Measurements from ENCODE around the gene ITGB2. TPM values are rescaled to one million over a fixed set of nuclear protein-coding genes. Genes with fewer than 3 reads are reported as not detected.

ITGB2 gene
- total RNA-seq, 1 donor from 2014 or later, result 0.62 TPM

DNA sequence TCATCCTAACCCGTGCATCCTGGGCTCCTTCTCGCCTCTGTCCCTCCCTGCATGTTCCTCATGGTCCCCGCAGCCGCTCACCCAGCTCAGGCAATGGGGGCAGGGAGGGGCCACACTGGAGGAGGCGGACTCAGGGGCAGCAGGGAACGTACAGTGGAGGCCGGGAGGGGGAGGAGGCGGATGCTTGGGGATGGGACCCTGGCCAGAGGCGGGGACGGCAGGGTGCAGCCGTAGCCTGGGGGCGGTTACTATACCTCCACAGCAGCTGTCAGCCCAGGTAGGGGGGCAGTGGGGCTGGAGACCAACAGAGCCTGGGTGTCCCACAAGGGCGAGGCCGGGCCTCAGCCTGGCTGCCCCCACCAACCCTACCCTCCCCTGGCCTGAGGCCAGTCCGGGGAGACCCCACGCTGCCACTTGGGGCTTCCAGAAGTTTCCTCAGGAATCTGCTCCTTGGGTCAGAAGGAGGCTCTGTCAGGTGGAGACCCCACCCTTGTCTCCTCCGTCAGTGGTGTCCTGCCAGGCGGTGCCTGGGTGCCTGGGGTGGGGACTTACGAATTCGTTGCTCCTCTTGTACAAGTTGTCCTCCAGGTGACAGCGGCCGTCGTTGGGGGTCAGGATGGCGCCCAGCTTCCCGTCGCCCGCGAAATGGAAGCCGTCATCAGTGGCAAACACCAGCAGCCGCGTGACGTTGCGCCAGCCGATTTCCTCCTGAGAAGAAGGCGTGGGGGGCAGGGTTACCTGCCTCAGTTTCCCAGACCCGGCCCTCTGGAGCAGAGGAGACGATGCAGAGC, 20.7 kb downstream of the ITGB2 start:
- H3K4me1 Mint-ChIP-seq (ENCODE audit: unreplicated experiment), result no peaks in the 10 kb centered on the region
- TF ChIP-seq, protein P1, sequence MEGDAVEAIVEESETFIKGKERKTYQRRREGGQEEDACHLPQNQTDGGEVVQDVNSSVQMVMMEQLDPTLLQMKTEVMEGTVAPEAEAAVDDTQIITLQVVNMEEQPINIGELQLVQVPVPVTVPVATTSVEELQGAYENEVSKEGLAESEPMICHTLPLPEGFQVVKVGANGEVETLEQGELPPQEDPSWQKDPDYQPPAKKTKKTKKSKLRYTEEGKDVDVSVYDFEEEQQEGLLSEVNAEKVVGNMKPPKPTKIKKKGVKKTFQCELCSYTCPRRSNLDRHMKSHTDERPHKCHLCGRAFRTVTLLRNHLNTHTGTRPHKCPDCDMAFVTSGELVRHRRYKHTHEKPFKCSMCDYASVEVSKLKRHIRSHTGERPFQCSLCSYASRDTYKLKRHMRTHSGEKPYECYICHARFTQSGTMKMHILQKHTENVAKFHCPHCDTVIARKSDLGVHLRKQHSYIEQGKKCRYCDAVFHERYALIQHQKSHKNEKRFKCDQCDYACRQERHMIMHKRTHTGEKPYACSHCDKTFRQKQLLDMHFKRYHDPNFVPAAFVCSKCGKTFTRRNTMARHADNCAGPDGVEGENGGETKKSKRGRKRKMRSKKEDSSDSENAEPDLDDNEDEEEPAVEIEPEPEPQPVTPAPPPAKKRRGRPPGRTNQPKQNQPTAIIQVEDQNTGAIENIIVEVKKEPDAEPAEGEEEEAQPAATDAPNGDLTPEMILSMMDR (IDR thresholded peaks at IDR 0.05), result no peak
- H3K4me3 Mint-ChIP-seq (ENCODE audit: unreplicated experiment), result no peak overlapping the region
- H3K36me3 Mint-ChIP-seq (ENCODE audit: unreplicated experiment), result no peaks in the 10 kb centered on the region
- no peaks in the 10 kb centered on the region for H3K9me3 Mint-ChIP-seq (ENCODE audit: unreplicated experiment)
- H3K27me3 Mint-ChIP-seq (ENCODE audit: unreplicated experiment), result peaks cover 9% of the 10 kb centered on the region
- no peak for DNase-seq (ENCODE audit: extremely low spot score, unreplicated experiment)
- no peak overlapping the region for H3K27ac Mint-ChIP-seq (ENCODE audit: unreplicated experiment)

DNA sequence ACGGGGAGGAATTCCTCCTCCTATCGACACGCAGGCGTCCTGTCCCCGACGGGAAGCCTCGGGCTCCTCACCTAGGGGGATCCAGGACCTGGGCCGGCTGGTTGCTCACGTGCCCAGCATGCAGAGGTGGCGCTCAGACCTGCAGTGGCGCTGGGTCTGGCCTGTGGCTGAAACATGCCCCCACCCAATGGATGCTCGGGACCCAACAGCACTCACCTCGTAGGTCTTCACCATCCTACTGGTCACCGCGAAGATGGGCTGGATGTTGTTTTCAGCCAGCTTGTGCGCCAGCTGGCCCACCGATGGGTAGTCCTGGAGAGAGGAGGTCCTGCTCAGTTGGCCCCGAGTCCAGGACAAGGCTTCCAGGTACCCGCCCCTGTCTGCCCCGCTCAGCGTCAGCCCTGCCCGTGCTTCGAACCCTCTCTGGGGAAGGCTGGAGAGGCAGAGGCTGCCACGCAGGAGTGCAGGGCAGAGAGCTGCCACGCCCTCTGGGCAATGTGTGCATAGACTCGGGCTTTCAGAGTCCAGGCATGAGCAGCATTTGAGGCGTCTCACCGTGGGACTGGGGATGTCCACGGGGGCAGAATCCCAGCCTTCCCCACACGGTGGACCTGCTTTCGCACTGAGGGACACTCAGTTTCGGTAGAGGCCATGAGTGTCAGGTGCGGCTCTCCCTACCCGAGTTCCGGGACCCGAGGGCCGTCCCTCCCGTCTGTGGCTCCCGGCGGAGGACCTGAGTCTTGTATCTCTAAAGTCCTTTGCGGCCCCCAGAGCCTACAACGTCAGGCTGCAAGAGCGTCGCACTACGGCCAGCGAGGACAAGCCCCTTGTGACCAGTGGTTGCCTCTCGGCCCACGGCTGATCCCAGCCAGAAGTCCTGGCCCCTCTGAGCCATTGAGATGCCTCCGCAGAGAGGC, 21.6 kb downstream of the ITGB2 start:
- TF ChIP-seq, protein P1 (IDR thresholded peaks at IDR 0.05), result no peak
- H3K27ac Mint-ChIP-seq (ENCODE audit: unreplicated experiment), result no peak overlapping the region
- H3K27me3 Mint-ChIP-seq (ENCODE audit: unreplicated experiment), result peaks cover 9% of the 10 kb centered on the region
- H3K9me3 Mint-ChIP-seq (ENCODE audit: unreplicated experiment), result no peaks in the 10 kb centered on the region
- no peaks in the 10 kb centered on the region for H3K4me1 Mint-ChIP-seq (ENCODE audit: unreplicated experiment)
- no peaks in the 10 kb centered on the region for H3K36me3 Mint-ChIP-seq (ENCODE audit: unreplicated experiment)
- no peak overlapping the region for H3K4me3 Mint-ChIP-seq (ENCODE audit: unreplicated experiment)
- no peak for DNase-seq (ENCODE audit: extremely low spot score, unreplicated experiment)

DNA sequence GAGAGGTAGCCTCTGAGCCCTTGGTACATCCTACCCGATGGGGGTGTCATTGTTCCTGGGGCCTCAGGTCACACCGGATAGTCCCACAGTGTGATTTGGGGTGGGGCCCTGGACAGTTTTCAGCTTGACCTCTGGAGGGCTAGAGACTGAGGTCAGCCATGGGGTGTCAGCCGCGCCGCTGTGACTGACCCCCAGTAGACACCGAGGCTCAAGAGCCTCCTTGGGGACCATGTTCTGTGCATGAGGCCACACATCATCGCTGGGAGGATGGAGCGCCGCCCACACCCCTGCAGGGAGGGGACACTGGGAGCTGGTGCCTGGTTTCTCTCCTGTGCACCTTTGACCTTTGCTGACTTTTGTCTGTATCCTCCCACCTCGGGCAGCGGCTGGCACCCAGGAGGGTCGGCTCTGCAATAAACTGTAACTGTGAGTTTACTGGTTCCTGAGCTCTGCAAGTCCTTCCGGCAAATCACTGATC, 22.6 kb downstream of the ITGB2 start:
- TF ChIP-seq, protein P1 (IDR thresholded peaks at IDR 0.05), result no peak
- Mint-ChIP-seq H3K4me1 (ENCODE audit: unreplicated experiment) (no peaks in the 10 kb centered on the region), H3K27me3 (ENCODE audit: unreplicated experiment) (peaks cover 13% of the 10 kb centered on the region), H3K4me3 (ENCODE audit: unreplicated experiment) (no peak overlapping the region), H3K27ac (ENCODE audit: unreplicated experiment) (no peak overlapping the region), H3K36me3 (ENCODE audit: unreplicated experiment) (no peaks in the 10 kb centered on the region), H3K9me3 (ENCODE audit: unreplicated experiment) (no peaks in the 10 kb centered on the region)
- DNase-seq (ENCODE audit: extremely low spot score, unreplicated experiment), result no peak

DNA sequence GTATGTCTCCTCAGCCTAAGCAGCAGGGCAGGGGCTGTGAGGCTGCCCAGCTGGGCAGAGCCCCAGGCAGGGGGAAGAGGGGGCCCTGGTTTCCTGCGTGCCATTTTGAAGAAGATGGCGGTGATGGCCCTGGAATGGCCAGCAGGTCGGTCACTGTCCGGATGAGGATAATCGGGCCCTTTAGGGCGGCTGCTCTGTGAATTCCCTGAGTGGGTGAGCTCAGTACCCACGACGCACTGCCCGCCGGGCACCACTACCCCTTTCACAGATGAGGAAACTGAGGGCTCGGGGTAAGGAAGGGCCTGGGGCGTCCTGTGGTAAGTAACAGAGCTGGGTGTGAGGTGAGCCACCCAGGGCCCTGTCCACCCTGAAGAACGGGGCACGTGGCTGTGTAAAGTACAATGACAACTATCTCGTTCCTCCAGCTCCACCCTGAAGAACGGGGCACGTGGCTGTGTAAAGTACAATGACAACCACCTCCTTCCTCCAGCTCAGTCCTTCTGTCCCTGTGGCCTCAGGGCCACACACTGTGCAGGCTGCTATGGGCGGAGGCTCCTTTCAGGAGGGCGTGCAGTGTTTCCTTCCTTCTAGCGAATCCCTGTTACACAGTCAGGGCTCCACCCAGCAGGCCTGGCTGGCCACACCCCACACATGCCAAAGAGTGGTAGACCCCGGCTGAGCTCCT, 23.2 kb downstream of the ITGB2 start:
- TF ChIP-seq, protein P1 (IDR thresholded peaks at IDR 0.05), result no peak

More for the DNA sequence above, 23.2 kb downstream of the ITGB2 start:
- peaks cover 13% of the 10 kb centered on the region for H3K27me3 Mint-ChIP-seq (ENCODE audit: unreplicated experiment)
- no peaks in the 10 kb centered on the region for H3K9me3 Mint-ChIP-seq (ENCODE audit: unreplicated experiment)
- H3K4me3 Mint-ChIP-seq (ENCODE audit: unreplicated experiment), result no peak overlapping the region
- no peaks in the 10 kb centered on the region for H3K36me3 Mint-ChIP-seq (ENCODE audit: unreplicated experiment)
- no peak for DNase-seq (ENCODE audit: extremely low spot score, unreplicated experiment)
- no peak overlapping the region for H3K27ac Mint-ChIP-seq (ENCODE audit: unreplicated experiment)
- H3K4me1 Mint-ChIP-seq (ENCODE audit: unreplicated experiment), result no peaks in the 10 kb centered on the region

All from osteocyte (in vitro differentiated cells).